HG03442 (cell line): ENCODE measurements around the gene KIR2DL1.
"Not testable (repeated sequence)": the region's sequence is repeated elsewhere in the genome, so short reads cannot be mapped to it uniquely, and the experiment has no call there.

Experiments
- ATAC-seq: cut with Tn5 transposase; IDR thresholded peaks from one replicate; pipeline ENCODE4 v1.9.1; 2021; ENCODE audit warnings: mild to moderate bottlenecking, moderate library complexity; ENCODE audit not compliant: unreplicated experiment

The KIR2DL1 gene

DNA sequence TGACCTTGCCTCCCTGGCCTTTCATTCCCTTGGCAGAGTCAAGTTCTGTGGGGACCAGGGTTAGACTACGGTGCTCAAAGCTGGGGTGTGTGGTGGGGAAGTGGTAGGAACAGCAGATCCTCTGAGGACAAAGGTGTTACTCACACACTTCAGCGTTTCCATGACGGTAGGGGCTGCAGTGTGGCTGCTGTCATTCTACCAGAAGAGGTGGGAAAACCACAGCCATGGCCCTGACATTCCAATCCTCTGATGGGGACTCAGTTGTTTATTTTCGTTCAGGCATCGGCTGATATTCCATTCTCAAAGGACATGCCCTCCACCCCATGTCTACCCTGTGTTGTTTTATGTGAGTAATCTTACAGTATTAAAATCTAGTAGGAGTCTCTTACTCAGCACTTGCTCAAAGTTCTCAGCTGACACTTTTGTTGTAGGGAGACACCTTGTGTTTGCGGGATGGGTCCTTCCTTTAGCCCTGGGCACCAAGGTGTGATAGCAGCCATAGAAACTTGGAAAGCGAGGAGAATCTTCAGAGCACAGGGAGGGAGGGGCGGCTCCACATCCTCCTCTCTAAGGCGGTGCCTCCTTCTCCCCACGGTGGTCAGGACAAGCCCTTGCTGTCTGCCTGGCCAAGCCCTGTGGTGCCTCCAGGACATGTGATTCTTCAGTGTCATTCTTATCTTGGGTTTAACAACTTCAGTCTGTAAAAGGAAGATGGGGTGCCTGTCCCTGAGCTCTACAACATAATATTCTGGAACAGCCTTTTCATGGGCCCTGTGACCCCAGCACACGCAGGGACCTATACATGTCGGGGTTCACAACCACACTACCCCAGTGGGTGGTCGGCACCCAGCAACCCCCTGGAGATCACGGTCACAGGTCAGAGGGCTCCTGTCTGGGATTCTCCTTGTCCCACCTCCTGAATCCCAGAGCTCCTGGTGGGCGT lies 1.7 kb downstream of the KIR2DL1 start:
- not testable (repeated sequence) for ATAC-seq

DNA sequence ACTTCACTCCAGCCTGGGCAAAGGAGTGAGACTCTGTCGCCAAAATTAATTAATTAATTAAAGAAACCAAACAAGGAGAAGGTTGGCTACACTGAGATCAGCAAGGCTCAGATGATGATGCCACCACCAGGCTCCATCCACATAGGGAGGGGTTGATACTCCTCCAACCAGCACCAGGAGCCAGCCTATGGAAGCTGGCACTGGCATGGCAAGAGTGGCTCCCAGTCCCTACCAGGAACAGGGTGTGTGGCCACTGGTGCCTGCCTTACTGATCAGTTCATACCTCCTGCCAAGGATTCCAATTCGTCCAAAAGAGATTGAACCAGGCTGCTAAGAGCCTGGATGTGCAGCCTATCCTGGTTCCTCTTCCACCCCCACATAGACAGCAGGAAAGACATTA lies 3.1 kb downstream of the KIR2DL1 start:
- ATAC-seq, result not testable (repeated sequence)

DNA sequence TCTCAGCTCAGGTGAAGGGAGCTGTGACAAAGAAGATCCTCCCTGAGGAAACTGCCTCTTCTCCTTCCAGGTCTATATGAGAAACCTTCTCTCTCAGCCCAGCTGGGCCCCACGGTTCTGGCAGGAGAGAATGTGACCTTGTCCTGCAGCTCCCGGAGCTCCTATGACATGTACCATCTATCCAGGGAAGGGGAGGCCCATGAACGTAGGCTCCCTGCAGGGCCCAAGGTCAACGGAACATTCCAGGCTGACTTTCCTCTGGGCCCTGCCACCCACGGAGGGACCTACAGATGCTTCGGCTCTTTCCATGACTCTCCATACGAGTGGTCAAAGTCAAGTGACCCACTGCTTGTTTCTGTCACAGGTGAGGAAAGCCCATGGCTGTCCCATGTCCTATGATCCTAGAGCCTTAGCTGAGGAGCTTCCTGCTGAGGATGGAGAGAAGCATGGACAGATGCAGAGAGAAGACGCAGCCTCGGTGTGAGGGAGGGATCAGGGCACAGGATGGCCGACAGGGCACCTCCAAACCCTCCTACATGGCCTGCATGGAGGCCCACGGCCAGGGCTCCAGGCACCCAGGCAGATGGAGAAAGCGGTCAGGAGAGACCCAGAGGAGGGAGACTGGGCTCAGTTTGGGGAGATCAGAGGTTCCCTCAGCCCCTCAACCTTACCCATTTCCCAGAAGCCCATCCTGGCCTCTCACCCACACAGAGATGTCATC lies 5.7 kb downstream of the KIR2DL1 start:
- not testable (repeated sequence) for ATAC-seq

DNA sequence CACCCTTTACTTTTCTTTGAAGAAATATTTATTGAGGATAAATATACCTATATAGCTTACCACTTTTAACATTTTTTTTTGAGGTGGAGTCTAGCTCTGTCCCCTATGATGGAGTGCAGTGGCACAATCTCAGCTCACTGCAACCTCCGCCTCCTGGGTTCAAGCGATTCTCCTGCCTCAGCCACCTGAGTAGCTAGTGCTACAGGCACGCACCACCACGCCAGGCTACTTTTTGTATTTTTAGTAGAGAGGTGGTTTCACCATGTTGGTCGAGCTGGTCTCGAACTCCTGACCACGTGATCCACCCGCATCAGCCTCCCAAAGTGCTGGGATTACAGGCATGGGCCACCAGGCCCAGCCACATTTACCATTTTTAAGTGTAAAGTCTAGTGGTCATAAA lies 6.2 kb downstream of the KIR2DL1 start:
- not testable (repeated sequence) for ATAC-seq

- ATAC-seq, result not testable (repeated sequence)
These were observed 8.3 kb downstream of the KIR2DL1 start for GRCh38 chr19:54777851-54778250.

DNA sequence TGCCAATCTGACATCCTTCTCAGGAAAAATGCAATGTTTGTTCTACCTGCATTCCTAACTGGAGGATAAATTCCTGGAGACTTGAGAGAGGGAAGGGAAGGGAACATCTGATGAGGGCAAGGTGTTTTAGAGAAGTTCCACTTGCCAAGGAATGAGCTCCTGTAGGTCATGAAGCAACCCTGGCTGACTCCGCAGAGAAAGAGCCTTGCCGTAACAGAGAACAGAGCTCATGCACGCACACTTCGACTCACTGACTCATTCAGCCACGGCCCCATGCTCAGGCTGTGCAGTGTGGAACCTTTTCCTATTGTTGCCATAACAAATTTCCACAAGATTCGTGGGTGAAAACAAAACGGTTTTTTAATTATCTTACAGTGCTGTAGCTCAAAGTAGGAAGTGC lies 9.3 kb downstream of the KIR2DL1 start:
- not testable (repeated sequence) for ATAC-seq

DNA sequence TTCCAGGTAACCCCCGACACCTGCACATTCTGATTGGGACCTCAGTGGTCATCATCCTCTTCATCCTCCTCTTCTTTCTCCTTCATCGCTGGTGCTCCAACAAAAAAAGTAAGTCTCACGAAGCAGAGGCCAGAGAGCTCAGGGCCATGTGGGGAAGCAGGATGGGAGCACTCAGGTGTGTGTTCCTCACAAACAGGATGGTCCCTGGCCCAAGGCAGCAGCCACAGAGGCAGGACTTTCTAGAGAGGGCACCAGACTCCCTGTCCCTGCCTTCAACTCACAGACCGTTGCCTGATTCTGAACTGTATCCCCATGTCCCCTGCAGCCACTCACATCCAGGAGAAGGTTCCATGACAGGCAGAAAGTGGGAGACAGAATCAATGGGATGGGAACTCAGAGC lies 13.3 kb downstream of the KIR2DL1 start:
- ATAC-seq, result not testable (repeated sequence)

DNA sequence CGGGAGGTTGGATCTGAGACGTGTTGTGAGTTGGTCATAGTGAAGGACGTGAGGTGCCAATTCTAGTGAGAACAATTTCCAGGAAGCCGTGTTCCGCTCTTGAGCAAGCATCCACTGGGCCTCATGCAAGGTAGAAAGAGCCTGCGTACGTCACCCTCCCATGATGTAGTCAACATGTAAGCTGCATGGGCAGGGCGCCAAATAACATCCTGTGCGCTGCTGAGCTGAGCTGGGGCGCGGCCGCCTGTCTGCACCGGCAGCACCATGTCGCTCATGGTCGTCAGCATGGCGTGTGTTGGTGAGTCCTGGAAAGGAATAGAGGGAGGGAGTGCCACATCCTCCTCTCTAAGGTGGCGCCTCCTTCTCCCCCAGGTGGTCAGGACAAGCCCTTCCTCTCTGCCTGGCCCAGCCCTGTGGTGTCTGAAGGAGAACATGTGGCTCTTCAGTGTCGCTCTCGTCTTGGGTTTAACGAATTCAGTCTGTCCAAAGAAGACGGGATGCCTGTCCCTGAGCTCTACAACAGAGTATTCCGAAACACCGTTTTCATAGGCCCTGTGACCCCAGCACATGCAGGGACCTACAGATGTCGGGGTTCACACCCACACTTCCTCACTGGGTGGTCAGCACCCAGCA lies 16.6 kb downstream of the KIR2DL1 start:
- not testable (repeated sequence) for ATAC-seq

GRCh38 chr19:54788154-54788553 lies 18.6 kb downstream of the KIR2DL1 start:
- not testable (repeated sequence) for ATAC-seq

DNA sequence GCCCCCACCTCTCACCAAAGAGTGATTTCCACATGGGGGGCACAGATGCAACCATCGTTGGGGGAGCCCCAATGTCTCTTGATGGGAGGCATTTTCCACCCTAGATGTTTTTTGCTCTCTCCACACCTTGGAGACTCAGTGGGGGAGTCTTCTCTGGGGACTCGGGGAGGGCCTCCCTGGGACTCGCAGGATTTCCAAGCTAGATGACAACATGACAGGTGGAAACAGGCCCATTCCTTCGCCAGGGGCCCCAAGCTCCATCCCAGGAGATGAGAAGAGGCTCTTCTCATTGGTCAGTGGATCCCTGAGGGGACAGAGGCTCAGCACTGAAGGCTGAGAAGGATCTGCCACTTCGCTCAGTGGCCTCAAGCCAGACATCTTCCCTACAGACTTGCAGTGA lies 21.1 kb downstream of the KIR2DL1 start:
- no peak for ATAC-seq

GRCh38 chr19:54791476-54791875 lies 21.9 kb downstream of the KIR2DL1 start:
- ATAC-seq, result no peak

- ATAC-seq, result no peak
These were observed 23.2 kb downstream of the KIR2DL1 start for GRCh38 chr19:54792814-54793213.

- ATAC-seq, result no peak
These were observed 26.2 kb downstream of the KIR2DL1 start for GRCh38 chr19:54795758-54796157.

GRCh38 chr19:54803410-54803809 lies 33.8 kb downstream of the KIR2DL1 start, which contains the start of gene KIR2DL4:
KIR2DL4 (plus strand) TSS chr19:54803610; CDS start chr19:54803652, 42 bp downstream.
- ATAC-seq, result no peak

GRCh38 chr19:54804101-54804500 lies 34.5 kb downstream of the KIR2DL1 start:
- no peak for ATAC-seq

DNA sequence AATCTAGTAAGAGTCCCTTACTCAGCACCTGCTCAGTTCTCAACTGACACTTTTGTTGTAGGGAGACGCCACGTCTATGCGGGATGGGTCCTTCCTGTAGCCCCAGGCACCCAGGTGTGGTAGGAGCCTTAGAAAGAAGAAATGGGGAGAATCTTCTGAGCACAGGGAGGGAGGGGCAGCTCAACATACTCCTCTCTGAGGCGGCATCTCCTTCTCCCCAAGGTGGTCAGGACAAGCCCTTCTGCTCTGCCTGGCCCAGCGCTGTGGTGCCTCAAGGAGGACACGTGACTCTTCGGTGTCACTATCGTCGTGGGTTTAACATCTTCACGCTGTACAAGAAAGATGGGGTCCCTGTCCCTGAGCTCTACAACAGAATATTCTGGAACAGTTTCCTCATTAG lies 35.0 kb downstream of the KIR2DL1 start:
- no peak for ATAC-seq

GRCh38 chr19:54805665-54806515 lies 36.3 kb downstream of the KIR2DL1 start:
- ATAC-seq, result no peak

- ATAC-seq, result no peak
These were observed 36.9 kb downstream of the KIR2DL1 start for GRCh38 chr19:54806516-54806838.

- ATAC-seq, result not testable (repeated sequence)
These were observed 45.0 kb downstream of the KIR2DL1 start for GRCh38 chr19:54814571-54814970.

- not testable (repeated sequence) for ATAC-seq
These were observed 46.7 kb downstream of the KIR2DL1 start, which contains the start of gene KIR3DL1 for GRCh38 chr19:54816251-54816650. KIR3DL1 (plus strand) TSS chr19:54816468.
